Pancreas (tissue), 10 donors: Measurements from ENCODE around the gene CTDSPL. TPM values are rescaled to one million over a fixed set of nuclear protein-coding genes. Genes with fewer than 3 reads are reported as not detected.

Experiments
- ATAC-seq, 4 donors: fragments of 200-7000 bp; cut with Tn5 transposase; one replicate each; pipeline versions ENCODE4 v1.8.0 to v1.9.1; 2020; ENCODE audit warnings: mild to moderate bottlenecking in 4 of 4, moderate library complexity in 4 of 4
- DNase-seq, 6 donors: peaks; one replicate each; pipeline ENCODE4 v3.0.0-alpha.2; 2020
- FAIRE-seq: peaks from 2 replicates; lab custom pipeline; 2012; peaks lifted over from hg19 to GRCh38; lab: Jason Lieb, UNC
- H3K27ac ChIP-seq, 4 donors: fragments of 200-600 bp; sonication (generic); 1 replicate in 3 of 4; 2 replicates in 1 of 4; pipeline versions ENCODE4 v1.5.0 to v1.8.0; 2020
- H3K27me3 ChIP-seq, 4 donors: fragments of 200-600 bp; one replicate each; pipeline ENCODE4 v1.8.0; 2021
- H3K36me3 ChIP-seq, 3 donors: fragments of 200-600 bp; sonication (generic) in 1 of 3; one replicate each; pipeline versions ENCODE4 v1.5.0 to v1.8.0; 2020 to 2021
- H3K4me1 ChIP-seq, 3 donors: fragments of 200-600 bp; one replicate each; pipeline ENCODE4 v1.8.0; 2021
- H3K4me3 ChIP-seq, 4 donors: fragments of 200-600 bp; sonication (generic) in 2 of 4; one replicate each; pipeline versions ENCODE4 v1.5.0 to v1.8.0; 2020 to 2021
- H3K9me3 ChIP-seq, 4 donors: fragments of 200-600 bp; one replicate each; pipeline ENCODE4 v1.8.0; 2021
- WGBS, 2 donors: extraction: QIAGEN DNeasy Blood & Tissue Kit; methylation state at CpG; one replicate each; pipeline ENCODE4 v1.1.7; 2013; 5-methylcytosine and 5-hydroxymethylcytosine counted together
- intact Hi-C, 3 donors: fragments of 100-400 bp; cut with DNase I; formaldehyde crosslinking; loops; one replicate each; pipeline versions ENCODE4 v1.11.1 to v1.14.2; 2022
- polyA plus RNA-seq, 2 donors: library from polyadenylated mRNA; stranded (reverse); fragments of 200-250 nt; gene quantifications; one replicate each; pipeline ENCODE4 v1.2.3, GENCODE V29; 2013
- total RNA-seq, 6 donors: library from RNA; stranded (reverse); fragmentation: NEBNext Ultra II Directional in 4 of 6; extraction: Animal tissue kit (Norgen Biotek cat#: 25700) in 4 of 6; gene quantifications; one replicate each; pipeline versions ENCODE4 v1.2.1 to v1.2.4, GENCODE V29; 2021 to 2023
- TF ChIP-seq, protein P1 (sequence below), 4 donors: fragments of 200-600 bp; sonication (generic) in 3 of 4; IDR thresholded peaks; one replicate each; pipeline versions ENCODE4 v1.5.0 to v1.8.0; 2021; ENCODE audit warnings: antibody characterized with exemption in 4 of 4
- donor health status: healthy with polysubstance abuse.
- donor health status: DM: no; HTN: no; CAD: no; lungs with moderate emphysema.
- donor health status: DM: no; HTN: no; CAD: no.
- donor health status: control.
- donor health status: control.
- donor health status: Bipolar disorder and iron deficiency.
- donor health status: DM: yes; HTN: yes; CAD: no.
- donor health status: DM: no; HTN: no; CAD: no.
- donor health status: DM: no; HTN: no; CAD: no.
- donor health status: DM: yes; HTN: yes; CAD: no.

CTDSPL gene
- total and polyA plus RNA-seq, 8 donors: 8.4 to 34.8 (median 15.4) TPM

DNA sequence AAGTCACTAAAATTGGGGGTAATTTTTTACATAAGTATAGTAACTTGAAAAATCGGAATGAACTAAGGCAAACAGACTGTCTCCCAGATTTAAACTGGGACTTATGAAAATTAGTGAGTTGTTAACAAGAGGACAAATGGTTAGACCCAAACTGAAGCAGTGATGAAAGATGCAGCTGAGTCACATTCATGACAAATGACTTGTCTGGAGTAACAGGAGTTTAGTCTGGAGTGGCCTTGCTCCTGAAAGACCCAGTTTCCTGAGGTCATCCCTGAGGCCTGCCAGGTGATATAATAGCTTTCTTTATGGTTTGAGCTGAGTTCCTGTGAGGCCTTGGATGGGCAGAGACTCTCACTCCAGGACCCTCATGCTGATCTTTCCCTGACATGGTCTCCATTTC is 9.6 kb upstream of the CTDSPL start:
- TF ChIP-seq, protein P1, sequence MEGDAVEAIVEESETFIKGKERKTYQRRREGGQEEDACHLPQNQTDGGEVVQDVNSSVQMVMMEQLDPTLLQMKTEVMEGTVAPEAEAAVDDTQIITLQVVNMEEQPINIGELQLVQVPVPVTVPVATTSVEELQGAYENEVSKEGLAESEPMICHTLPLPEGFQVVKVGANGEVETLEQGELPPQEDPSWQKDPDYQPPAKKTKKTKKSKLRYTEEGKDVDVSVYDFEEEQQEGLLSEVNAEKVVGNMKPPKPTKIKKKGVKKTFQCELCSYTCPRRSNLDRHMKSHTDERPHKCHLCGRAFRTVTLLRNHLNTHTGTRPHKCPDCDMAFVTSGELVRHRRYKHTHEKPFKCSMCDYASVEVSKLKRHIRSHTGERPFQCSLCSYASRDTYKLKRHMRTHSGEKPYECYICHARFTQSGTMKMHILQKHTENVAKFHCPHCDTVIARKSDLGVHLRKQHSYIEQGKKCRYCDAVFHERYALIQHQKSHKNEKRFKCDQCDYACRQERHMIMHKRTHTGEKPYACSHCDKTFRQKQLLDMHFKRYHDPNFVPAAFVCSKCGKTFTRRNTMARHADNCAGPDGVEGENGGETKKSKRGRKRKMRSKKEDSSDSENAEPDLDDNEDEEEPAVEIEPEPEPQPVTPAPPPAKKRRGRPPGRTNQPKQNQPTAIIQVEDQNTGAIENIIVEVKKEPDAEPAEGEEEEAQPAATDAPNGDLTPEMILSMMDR (IDR thresholded peaks at IDR 0.05): no peak
- ATAC-seq (no peak), DNase-seq (no peak), FAIRE-seq (no peak)
- intact Hi-C loops: loop anchor here (5.0 to 10.0 kb wide), 3 partner anchors 113 to 263 kb away; no protein-coding TSS in a partner anchor
- H3K9me3 ChIP-seq: no peaks in the 10 kb centered on the region
- no peak overlapping the region for H3K27ac ChIP-seq
- no peaks in the 10 kb centered on the region for H3K27me3 ChIP-seq
- WGBS, 2 donors: 76 to 97% methylated on average over 1 of the region's 1 CpG
- no peaks in the 10 kb centered on the region for H3K36me3 ChIP-seq
- no peak overlapping the region for H3K4me3 ChIP-seq
- no peaks in the 10 kb centered on the region for H3K4me1 ChIP-seq

DNA sequence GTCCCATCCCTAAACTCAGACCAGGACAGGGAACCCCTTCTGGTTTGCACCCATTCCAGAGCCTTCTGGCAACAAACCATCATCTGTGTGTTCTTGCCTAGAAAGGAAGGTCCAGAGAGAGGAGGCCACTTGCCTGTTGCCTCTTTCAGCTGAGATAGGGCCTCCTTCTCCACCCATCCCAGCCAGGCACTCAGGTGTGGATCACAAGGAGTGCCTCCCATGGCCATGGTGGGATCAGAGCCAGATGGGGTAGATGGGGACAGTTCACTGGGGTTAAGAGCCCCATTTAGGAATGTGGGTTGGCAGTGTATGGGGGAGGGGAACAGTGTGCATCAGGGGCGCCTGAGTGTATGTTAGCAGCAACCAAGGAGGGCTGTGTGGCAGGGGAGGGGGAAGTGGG is 8.9 kb upstream of the CTDSPL start:
- WGBS, 2 donors: 88 to 93% methylated on average over 1 of the region's 1 CpG
- H3K36me3 ChIP-seq: no peaks in the 10 kb centered on the region
- FAIRE-seq (no peak), ATAC-seq (no peak), DNase-seq (no peak)
- no peaks in the 10 kb centered on the region for H3K9me3 ChIP-seq
- no peaks in the 10 kb centered on the region for H3K4me1 ChIP-seq
- no peak overlapping the region for H3K4me3 ChIP-seq
- no peak overlapping the region for H3K27ac ChIP-seq
- intact Hi-C loops: loop anchor here (5.0 to 10.0 kb wide), 3 partner anchors 112 to 262 kb away; no protein-coding TSS in a partner anchor
- TF ChIP-seq, protein P1 (IDR thresholded peaks at IDR 0.05): no peak
- H3K27me3 ChIP-seq: no peaks in the 10 kb centered on the region

DNA sequence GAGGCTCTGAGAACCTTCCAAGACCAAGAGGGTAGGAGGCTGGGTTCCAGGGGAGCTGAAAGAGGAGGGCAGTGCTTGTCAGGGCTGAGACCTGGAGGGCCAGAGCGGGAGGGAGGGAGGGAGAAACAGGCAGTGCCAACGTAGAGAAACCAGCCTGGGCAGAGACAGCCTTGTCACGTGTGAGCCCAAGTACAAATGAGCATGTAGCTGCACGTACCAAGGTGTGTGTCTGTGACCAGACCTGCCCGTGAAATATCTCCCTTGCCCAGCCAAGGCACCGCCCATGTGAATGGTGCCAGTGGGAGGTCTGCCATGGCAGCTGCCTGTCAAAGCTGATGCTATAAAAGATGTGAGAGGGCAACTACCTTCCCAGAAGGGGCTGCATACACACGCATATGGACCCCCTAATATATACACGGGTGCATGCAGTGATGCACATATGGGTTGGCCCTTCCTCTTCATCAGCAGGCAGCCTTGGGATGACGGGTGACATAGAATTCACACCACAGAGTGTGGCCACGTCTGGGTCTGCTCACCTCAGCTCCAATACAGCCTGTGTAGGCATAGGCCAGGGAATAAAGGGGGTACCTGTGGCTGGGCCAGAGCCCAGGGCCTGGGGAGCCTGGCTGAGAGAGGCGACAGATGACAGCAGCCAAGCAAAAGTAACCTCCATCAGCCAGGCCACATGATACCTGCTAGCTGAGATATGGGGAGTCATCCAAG is 7.8 kb upstream of the CTDSPL start:
- H3K27ac ChIP-seq: no peak overlapping the region
- no peaks in the 10 kb centered on the region for H3K9me3 ChIP-seq
- peak; percentile 44 to 63 (median 50) for ATAC-seq
- intact Hi-C loops: loop anchor here (5.0 to 10.0 kb wide), 3 partner anchors 111 to 261 kb away; no protein-coding TSS in a partner anchor
- no peaks in the 10 kb centered on the region for H3K36me3 ChIP-seq
- H3K4me3 ChIP-seq: no peak overlapping the region
- no peak for DNase-seq
- H3K4me1 ChIP-seq: no peaks in the 10 kb centered on the region
- no peak for FAIRE-seq
- WGBS, 2 donors: 54 to 65% methylated on average over 11 of the region's 11 CpGs
- TF ChIP-seq, protein P1 (IDR thresholded peaks at IDR 0.05): no peak
- H3K27me3 ChIP-seq: no peaks in the 10 kb centered on the region

DNA sequence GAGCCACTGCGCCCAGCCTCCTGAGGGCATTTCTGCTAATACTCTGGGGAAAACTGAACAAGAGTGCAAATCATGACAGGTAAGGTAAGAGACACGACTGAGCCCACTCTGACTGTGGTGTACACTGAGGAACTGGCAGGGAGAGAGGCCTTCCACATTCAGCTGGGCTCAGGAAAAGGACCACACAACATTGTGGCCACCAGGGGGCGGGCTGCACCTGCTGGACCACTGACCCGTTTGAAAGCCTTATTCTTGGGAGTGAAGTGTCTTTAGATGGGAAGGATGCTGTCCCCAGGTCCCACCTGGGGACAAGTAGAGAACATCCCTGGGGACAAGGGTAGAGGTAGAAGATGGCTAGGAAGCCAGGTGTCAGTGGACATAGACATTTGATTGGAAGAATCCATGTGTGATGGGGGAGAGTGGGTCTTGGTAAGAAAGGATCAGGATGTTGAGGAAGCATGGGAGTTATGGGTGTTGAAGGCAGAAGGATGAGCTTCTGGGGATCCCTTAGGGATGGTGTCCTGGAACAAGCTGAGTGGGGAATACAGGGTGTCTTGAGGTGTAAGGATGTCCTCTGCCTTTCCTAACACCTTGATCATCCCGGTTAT is 6.2 kb upstream of the CTDSPL start:
- H3K4me3 ChIP-seq: no peak overlapping the region
- H3K36me3 ChIP-seq: no peaks in the 10 kb centered on the region
- 31 to 34% methylated on average over 5 of the region's 5 CpGs for WGBS, 2 donors
- no peaks in the 10 kb centered on the region for H3K9me3 ChIP-seq
- no peak overlapping the region for H3K27ac ChIP-seq
- no peaks in the 10 kb centered on the region for H3K4me1 ChIP-seq
- ATAC-seq (peak; percentile 62 to 81 (median 80)), DNase-seq (peak; percentile 64 to 96 (median 85)), FAIRE-seq (no peak)
- intact Hi-C loops: loop anchor here in 2 of 3 donors (5.0 to 10.0 kb wide), 3 partner anchors 109 to 259 kb away; no protein-coding TSS in a partner anchor
- TF ChIP-seq, protein P1 (IDR thresholded peaks at IDR 0.05): peak; percentile 89 to 97 (median 92)
- H3K27me3 ChIP-seq: no peaks in the 10 kb centered on the region
